Daoy (cell line): Measurements from ENCODE around the gene FPGS. TPM values are rescaled to one million over a fixed set of nuclear protein-coding genes. Genes with fewer than 3 reads are reported as not detected.
A peak's percentile ranks its signal among the peaks of the same experiment; 100 is the strongest.

ENCODE experiments used
- DNase-seq: peaks from one replicate; pipeline ENCODE4 v3.0.0-alpha.2; 2015; ENCODE audit warnings: low read depth
- total RNA-seq: library from RNA; depleted of rRNA; stranded (reverse); fragments of >200 nt; shearing (Covaris generic); gene quantifications from 2 replicates; pipeline ENCODE4 v1.2.3, GENCODE V29; 2014

FPGS gene
- total RNA-seq, 1 experiment from 2014 or later: 117 TPM

GRCh38 chr9:127788337-127789011, 14.2 kb upstream of the FPGS start:
- DNase-seq: no peak

DNA sequence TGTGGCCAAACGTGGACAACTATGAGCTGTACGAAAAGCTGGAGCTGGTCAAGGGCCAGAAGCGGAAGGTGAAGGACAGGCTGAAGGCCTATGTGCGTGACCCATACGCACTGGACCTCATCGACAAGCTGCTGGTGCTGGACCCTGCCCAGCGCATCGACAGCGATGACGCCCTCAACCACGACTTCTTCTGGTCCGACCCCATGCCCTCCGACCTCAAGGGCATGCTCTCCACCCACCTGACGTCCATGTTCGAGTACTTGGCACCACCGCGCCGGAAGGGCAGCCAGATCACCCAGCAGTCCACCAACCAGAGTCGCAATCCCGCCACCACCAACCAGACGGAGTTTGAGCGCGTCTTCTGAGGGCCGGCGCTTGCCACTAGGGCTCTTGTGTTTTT, 13.5 kb upstream of the FPGS start:
- DNase-seq: no peak

DNA sequence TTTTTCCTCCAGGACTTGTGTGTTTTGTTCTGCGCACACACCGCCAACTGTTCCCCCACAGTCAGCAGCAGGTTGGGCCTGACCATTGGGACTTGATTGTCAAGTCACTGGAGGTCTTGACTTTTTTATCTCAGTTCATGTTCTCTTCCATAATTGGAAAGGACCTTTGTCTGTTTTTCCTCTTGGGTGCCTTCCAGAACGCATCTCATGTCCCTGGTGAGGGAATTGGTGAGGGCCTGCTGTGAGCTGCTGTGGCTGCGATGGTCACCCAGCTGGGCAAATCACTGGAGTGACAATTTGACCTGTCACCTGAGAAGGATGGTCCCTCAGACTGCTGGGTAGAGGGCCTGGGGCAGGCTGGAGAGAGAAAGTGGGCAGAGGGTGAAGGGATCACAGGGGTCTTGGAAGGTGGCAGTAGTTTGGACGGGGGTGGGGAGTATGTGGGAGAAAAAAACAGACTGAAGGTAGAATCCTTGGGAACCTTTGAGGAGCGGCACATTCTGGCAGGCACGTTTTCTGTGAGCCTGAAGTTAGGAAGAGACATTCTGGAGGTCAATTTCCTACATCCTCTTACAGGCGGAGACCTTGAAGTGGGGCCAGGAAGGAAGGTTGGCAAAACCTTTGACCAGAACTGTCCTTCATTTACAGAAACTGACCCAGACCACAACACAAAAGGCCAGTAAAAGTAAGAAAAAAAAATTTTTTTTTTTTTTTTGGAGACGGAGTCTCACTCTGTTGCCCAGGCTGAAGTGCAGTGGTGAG, 12.4 kb upstream of the FPGS start:
- DNase-seq: no peak

GRCh38 chr9:127791085-127791484, 11.6 kb upstream of the FPGS start:
- no peak for DNase-seq

- DNase-seq: no peak
These were observed 10.2 kb upstream of the FPGS start for GRCh38 chr9:127792417-127793031.

DNA sequence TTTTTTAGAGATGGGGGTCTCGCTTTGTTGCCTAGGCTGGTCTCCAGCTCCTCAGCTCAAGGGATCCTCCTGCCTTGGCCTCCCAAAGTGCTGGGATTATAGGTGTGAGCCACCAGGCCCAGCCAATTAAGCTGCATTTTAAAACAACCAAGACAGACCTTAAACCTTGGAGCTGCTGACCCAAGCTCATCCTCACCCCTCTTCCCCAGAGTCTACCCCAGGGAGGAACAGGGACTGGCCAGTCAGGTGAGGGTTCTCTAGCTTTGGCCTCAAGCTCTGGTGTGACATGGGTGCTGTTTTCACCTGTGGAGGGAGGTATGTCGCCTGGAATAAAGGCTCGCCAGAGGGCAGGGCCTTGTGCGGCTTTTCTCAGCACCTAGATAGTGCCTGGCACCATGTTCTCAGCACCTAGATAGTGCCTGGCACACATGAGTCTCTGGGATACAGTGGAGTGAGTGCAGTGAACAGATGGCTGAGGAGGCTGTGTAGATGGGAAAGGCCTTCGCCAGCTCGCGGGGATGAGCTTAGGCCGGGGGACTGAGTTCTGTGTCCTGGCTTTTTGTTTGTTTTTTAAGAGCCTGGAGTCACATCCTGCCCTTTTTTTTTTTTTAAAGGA, 9.5 kb upstream of the FPGS start:
- no peak for DNase-seq

GRCh38 chr9:127794001-127794791, 8.5 kb upstream of the FPGS start:
- DNase-seq: no peak

- DNase-seq: peak; percentile 61
These were observed 6.4 kb upstream of the FPGS start for GRCh38 chr9:127796225-127796813.

DNA sequence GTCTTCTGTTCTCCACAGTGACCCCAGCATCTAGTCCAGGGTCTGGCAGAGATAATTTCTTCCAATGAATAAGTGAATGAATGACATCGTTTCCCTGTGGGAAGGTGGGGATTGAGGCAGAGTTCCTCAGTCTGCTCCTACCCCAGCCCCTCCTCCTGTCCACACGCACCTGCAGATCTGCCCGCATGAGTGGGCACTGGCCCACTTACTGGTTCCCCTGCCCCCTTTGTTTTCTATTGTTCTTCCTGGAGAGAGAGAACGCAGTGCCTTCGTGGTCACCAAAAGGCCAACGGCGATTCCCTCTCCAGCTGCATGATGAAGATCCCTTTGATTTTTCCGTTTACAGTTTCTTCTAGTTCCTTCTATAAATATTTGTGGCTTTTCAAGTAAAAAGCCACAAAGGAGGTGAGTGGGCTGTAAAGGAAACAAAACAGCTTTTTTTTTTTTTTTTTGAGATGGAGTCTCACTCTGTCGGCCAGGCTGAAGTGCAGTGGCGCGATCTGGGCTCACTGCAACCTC, 5.8 kb upstream of the FPGS start:
- DNase-seq: no peak

DNA sequence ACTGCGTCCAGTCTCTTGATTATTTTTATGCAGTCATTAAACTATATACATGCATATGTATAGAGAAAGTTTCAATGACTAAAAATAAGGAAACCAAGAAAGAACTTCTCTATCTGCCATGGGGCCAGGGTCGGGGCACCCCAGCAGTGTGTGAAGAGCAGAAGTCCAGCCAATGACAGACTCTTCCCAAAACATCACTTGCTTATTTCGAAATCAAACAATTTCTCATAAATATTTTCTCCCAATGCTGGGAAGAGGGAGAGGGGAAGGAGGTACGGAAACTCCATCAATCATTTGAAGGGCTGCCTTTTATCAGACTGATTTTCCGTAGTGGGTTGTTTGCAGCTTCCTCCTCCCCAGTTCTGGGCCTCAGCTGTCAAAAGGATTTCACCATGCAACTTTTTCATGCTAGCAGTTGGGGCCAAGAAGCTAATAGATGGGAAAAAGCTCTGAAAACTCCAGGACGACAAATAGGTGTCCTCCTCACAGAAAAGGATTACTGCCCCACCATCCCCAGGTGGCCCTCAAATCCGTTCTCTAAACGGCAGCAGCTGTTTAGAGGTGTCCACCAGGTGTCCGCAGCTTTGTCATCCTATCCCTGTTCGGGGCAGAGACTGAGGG, 617 bp upstream of the FPGS start:
- DNase-seq: no peak

- peak; percentile 85 for DNase-seq
These were observed 1.0 kb downstream of the FPGS start for GRCh38 chr9:127803507-127804352.

DNA sequence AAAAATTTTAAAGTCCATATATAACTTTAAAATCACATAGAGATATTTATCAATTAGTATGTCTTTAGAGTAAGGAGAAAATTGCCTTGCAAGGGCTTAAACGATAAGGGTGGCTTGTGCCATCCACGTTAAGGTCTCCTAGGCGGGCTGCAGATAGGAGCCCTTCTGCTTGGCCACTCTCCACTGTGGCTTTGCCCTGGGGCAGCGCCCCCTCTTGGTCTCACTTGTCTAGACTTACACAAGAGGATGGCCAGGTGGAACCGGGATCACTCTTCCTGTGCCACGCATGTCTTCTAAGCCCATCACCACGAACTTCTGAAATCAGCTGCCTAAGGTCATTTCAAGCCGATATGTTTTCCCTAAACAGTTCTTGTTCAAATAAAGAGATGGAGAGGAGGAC, 2.9 kb downstream of the FPGS start:
- DNase-seq: peak; percentile 51

GRCh38 chr9:127806871-127807270, 4.2 kb downstream of the FPGS start:
- no peak for DNase-seq

- no peak for DNase-seq
These were observed 5.8 kb downstream of the FPGS start for GRCh38 chr9:127808347-127809001.

- DNase-seq: no peak
These were observed 6.4 kb downstream of the FPGS start for GRCh38 chr9:127809002-127809539.

DNA sequence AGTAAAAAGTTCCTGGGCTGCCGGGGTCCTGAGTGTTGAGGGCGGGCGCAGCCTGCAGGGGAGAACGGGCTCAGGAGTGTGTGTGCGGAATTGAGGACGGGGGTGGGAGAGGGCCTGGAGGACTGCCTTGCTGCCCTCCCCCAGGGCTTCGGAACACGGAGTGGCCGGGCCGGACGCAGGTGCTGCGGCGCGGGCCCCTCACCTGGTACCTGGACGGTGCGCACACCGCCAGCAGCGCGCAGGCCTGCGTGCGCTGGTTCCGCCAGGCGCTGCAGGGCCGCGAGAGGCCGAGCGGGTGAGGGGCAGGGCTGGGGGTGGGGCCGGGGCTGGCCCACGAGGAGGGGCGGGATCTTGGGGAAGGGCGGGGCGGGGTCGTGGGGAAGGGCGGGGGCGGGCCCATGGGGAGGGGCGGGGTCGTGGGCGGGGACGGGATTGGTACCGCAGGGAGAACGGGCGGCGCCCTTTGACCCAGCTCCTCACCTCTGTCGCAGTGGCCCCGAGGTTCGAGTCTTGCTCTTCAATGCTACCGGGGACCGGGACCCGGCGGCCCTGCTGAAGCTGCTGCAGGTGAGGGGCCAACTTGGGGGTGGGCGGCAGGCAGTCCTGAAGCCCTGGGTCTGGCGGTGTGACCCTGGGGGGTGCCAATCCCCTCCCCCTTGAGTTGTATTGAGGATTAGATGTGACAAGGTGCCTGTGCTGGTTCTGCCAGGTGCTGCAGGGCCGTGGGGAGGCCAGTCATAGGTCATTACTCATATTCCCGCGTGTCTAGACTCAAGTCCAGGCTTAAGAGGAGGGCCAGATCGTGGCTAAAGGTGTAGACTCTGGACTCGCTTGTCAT, 7.1 kb downstream of the FPGS start:
- DNase-seq: no peak

DNA sequence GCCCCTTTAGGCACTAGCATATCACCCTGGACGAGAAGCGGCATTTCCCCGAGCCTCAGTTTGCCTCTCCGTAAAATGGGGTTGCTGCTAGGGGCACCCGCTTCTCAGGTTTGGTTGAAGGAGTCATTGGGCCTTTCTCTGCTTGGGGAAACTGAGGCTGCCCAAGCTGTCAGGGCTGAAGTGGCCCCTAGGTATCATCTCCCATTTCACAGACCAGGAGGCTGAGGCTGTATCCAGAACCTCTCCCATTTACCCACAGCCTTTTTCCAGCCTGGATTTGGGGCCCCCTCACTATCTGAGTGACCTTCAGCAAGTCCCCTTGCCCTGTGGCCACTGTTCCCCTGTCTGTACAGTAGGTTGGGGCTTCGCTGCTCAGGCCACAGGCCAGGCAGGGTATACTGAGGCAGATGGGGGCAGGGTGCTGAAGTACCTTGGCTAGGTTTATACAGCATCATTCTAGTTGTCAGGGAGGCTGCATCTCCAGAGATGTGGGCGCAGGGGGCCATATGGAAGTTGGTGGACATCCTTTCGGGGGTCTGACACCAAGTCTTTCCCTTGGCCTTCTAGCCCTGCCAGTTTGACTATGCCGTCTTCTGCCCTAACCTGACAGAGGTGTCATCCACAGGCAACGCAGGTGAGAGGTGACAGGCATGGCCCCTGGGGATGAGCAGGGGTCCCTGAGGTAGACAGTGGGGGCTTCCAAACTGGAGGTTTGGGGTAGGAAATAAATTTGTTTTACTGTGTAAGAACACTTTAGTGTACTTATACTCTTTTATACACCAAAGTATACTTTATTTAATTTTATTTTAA, 7.9 kb downstream of the FPGS start:
- DNase-seq: no peak
